Suprapubic skin (tissue), 4 donors: Measurements from ENCODE around the gene MCM3AP.

ENCODE experiments used
- CTCF ChIP-seq, 2 donors: fragments of 200-600 bp in 1 of 2; fragments of 450-650 bp in 1 of 2; sonication (generic) in 1 of 2; IDR thresholded peaks; one replicate each; pipeline ENCODE4 v1.5.1; 2016 to 2019; ENCODE audit warnings: antibody characterized with exemption in 2 of 2, mild to moderate bottlenecking in 1 of 2, moderate library complexity in 1 of 2
- EP300 ChIP-seq: sonication (generic); formaldehyde crosslinking; IDR thresholded peaks from one replicate; pipeline ENCODE4 v1.6.1; 2017; ENCODE audit warnings: antibody characterized with exemption
- POLR2A ChIP-seq, 2 donors: fragments of 450-650 bp; IDR thresholded peaks; one replicate each; pipeline ENCODE4 v1.6.1; 2017; ENCODE audit warnings: antibody characterized with exemption in 2 of 2, mild to moderate bottlenecking in 2 of 2, moderate library complexity in 2 of 2
- POLR2AphosphoS5 ChIP-seq, 3 donors: sonication (generic); formaldehyde crosslinking; IDR thresholded peaks; one replicate each; pipeline ENCODE4 v1.6.1; 2017; ENCODE audit warnings: antibody characterized with exemption in 3 of 3

GRCh38 chr21:46189213-46189958 lies 96.0 kb downstream of the MCM3AP start:
- no peak for TF ChIP-seq POLR2AphosphoS5 (IDR thresholded peaks at IDR 0.05)
- TF ChIP-seq CTCF (IDR thresholded peaks at IDR 0.05), result no peak
- no peak for TF ChIP-seq POLR2A (IDR thresholded peaks at IDR 0.05)
- TF ChIP-seq EP300, result no peak
